K562 (cell line): ENCODE data around the gene TINCR. TPM values are rescaled to one million over a fixed set of nuclear protein-coding genes. Genes with fewer than 3 reads are reported as not detected.

ENCODE experiments used
- ATAC-seq: fragments of 200-7000 bp; cut with Tn5 transposase; 3 replicates; pipeline ENCODE4 v1.9.1; 2020; ENCODE audit warnings: moderate library complexity
- BruUV-seq: library from RNA; stranded (reverse); fragments of 400-500 nt; replicated peaks from 2 replicates; lab custom pipeline; 2021; lab: Mats Ljungman, UMichigan
- CTCF ChIA-PET: fragments of 300-600 bp; formaldehyde crosslinking; extraction: SDS; loops from one replicate; lab custom pipeline; 2021; ENCODE audit warnings: low intra/inter-chr PET ratio; lab: Yijun Ruan, JAX
- POLR2A ChIA-PET: fragments of 300-600, 350-650 bp; sonication (Branson Sonifier 250); formaldehyde crosslinking; extraction: SDS; loops from one replicate; lab custom pipeline; 2021; ENCODE audit warnings: antibody characterized with exemption, inconsistent platforms; lab: Yijun Ruan, JAX
- DNase-seq, 4 experiments: peaks; one replicate each; pipeline versions ENCODE4 v3.0.0 to v3.0.0-alpha.2; 2011 to 2018; ENCODE audit warnings: low spot score in 3 of 4, mixed read lengths in 3 of 4; ENCODE audit errors: extremely low read depth in 1 of 4
- FAIRE-seq: peaks from 2 replicates; lab custom pipeline; 2011; peaks lifted over from hg19 to GRCh38; lab: Jason Lieb, UNC
- H2AFZ ChIP-seq: 2 replicates; pipeline ENCODE4 v1.6.0; 2011; ENCODE audit warnings: low read depth, low read length, control low read depth, inconsistent platforms
- H3K27ac ChIP-seq: fragments of 200-600 bp; 3 replicates; pipeline ENCODE4 v1.8.0; 2011; ENCODE audit warnings: low read depth, mild to moderate bottlenecking, control low read depth, inconsistent platforms, low read length, moderate library complexity, mixed read lengths; ENCODE audit errors: extremely low read depth
- H3K27me3 ChIP-seq, 2 experiments: fragments of 300-600 bp in 1 of 2; 2 replicates in 1 of 2; 3 replicates in 1 of 2; pipeline versions ENCODE4 v1.6.0 to v1.8.0; 2011; ENCODE audit warnings: inconsistent platforms in 2 of 2, low read length in 2 of 2, mild to moderate bottlenecking in 1 of 2, mixed read lengths in 1 of 2, moderate library complexity in 1 of 2; ENCODE audit not compliant: control insufficient read depth in 2 of 2, insufficient read depth in 2 of 2
- H3K36me3 ChIP-seq: fragments of 300-600 bp; 3 replicates; pipeline ENCODE4 v1.8.0; 2011; ENCODE audit warnings: mild to moderate bottlenecking, low read length, inconsistent platforms; ENCODE audit not compliant: control insufficient read depth, insufficient read depth
- H3K4me1 ChIP-seq, 2 experiments: fragments of 200-600 bp in 1 of 2; replicated peaks in 1 of 2; 2 replicates in 1 of 2; 3 replicates in 1 of 2; pipeline versions ENCODE4 v1.5.1 to v1.8.0; 2011; ENCODE audit warnings: inconsistent platforms in 2 of 2, low read length in 2 of 2, mild to moderate bottlenecking in 1 of 2, mixed read lengths in 1 of 2, moderate library complexity in 1 of 2; ENCODE audit not compliant: control insufficient read depth in 2 of 2, insufficient read depth in 2 of 2
- H3K4me2 ChIP-seq: 2 replicates; pipeline ENCODE4 v1.6.1; 2011; ENCODE audit warnings: low read length, control low read depth, inconsistent platforms, mixed read lengths; ENCODE audit not compliant: insufficient read depth
- H3K4me3 ChIP-seq: fragments of 200-600 bp; sonication (generic), shearing (Covaris generic); 2 replicates; pipeline ENCODE4 v1.5.1; 2016; ENCODE audit warnings: control low read depth, inconsistent platforms
- H3K79me2 ChIP-seq: fragments of 200-600 bp; 3 replicates; pipeline ENCODE4 v1.8.0; 2011; ENCODE audit warnings: low read length, inconsistent platforms; ENCODE audit not compliant: control insufficient read depth, insufficient read depth
- H3K9ac ChIP-seq, 2 experiments: 2 replicates each; pipeline versions ENCODE4 v1.6.0 to v1.6.1; 2011; ENCODE audit warnings: low read depth in 2 of 2, low read length in 2 of 2, control low read depth in 1 of 2, inconsistent platforms in 1 of 2, mild to moderate bottlenecking in 1 of 2, mixed read lengths in 1 of 2; ENCODE audit not compliant: insufficient read depth in 1 of 2
- H3K9me1 ChIP-seq: one replicate; pipeline ENCODE4 v1.6.0; 2011; ENCODE audit warnings: inconsistent platforms, mild to moderate bottlenecking, low read length, moderate library complexity; ENCODE audit not compliant: control insufficient read depth, insufficient read depth
- H3K9me3 ChIP-seq: replicated peaks from 2 replicates; pipeline ENCODE4 v1.5.1; 2011; ENCODE audit warnings: low read depth, low read length, inconsistent platforms; ENCODE audit not compliant: control insufficient read depth, insufficient read depth
- H4K20me1 ChIP-seq: replicated peaks from 2 replicates; pipeline ENCODE4 v1.6.1; 2011; ENCODE audit warnings: low read length, inconsistent platforms, mixed read lengths; ENCODE audit not compliant: control insufficient read depth, insufficient read depth
- EWSR1 ChIP-seq: fragments of 450-650 bp; IDR thresholded peaks from 2 replicates; pipeline ENCODE4 v1.6.1; 2018; ENCODE audit warnings: borderline replicate concordance, mild to moderate bottlenecking, low read depth, moderate library complexity; ENCODE audit not compliant: partially characterized antibody
- GTF2A2 ChIP-seq: IDR thresholded peaks from 2 replicates; pipeline ENCODE4 v1.6.1; 2016; ENCODE audit warnings: mild to moderate bottlenecking, missing genetic modification characterization, missing compliant biosample characterization
- PCBP2 ChIP-seq: fragments of 200-400 bp; formaldehyde crosslinking; IDR thresholded peaks from 2 replicates; pipeline ENCODE4 v1.6.1; 2018; ENCODE audit warnings: low read length, low read depth, mild to moderate bottlenecking, moderate library complexity; ENCODE audit not compliant: poor library complexity, severe bottlenecking
- SMC3 ChIP-seq: conservative IDR thresholded peaks from 2 replicates; pipeline ENCODE4 v1.6.1; 2011; ENCODE audit warnings: low read depth, low read length, improper control_type of control experiment; ENCODE audit not compliant: insufficient read depth
- STAT5B ChIP-seq: fragments of 250-450 bp; sonication (Bioruptor Pico); IDR thresholded peaks from 2 replicates; pipeline ENCODE4 v1.8.0; 2021; ENCODE audit warnings: mild to moderate bottlenecking, inconsistent platforms
- ZNF644 ChIP-seq: fragments of 200-800 bp; sonication (Bioruptor generic); IDR thresholded peaks from 2 replicates; pipeline ENCODE4 v1.6.1; 2016; ENCODE audit warnings: low read depth, missing genetic modification characterization, missing compliant biosample characterization
- WGBS: fragments of 100-300 bp; shearing (Covaris generic); methylation state at CpG from one replicate; pipeline ENCODE4 v1.1.6; 2016; ENCODE audit warnings: low coverage, mixed read lengths; ENCODE audit not compliant: insufficient coverage; ENCODE audit errors: missing lambda C conversion rate; 5-methylcytosine and 5-hydroxymethylcytosine counted together
- in situ Hi-C: fragments of 300-500 bp; cut with MboI; formaldehyde crosslinking; loops from 4 replicates; pipeline ENCODE4 v1.15.0; 2018; ENCODE audit warnings: inconsistent platforms, mixed read lengths
- intact Hi-C: fragments of 100-400 bp; cut with micrococcal nuclease; formaldehyde crosslinking; loops from 2 replicates; pipeline ENCODE4 v1.14.2; 2022
- polyA plus RNA-seq, 8 experiments: library from polyadenylated mRNA; depleted of rRNA in 4 of 8; stranded (reverse) in 5 of 8; unstranded in 3 of 8; fragments of >200 nt; fragmentation: Nextera tagmentation in 2 of 8; fragmentation: Illumina TruSeq in 1 of 8; extraction: Ambion mirVana in 2 of 8; extraction: Trizol in 1 of 8; gene quantifications; 2 replicates each; pipeline versions ENCODE4 v1.2.1 to v1.2.3, GENCODE V29; 2011 to 2014; ENCODE audit warnings: inconsistent platforms in 1 of 8, missing spikeins in 1 of 8
- total RNA-seq, 7 experiments: library from RNA; depleted of rRNA in 6 of 7; stranded (reverse); fragments of >200 nt in 6 of 7; fragmentation: Illumina TruSeq in 2 of 7; extraction: Trizol in 2 of 7; gene quantifications; 2 replicates each; pipeline versions ENCODE4 v1.2.1 to v1.2.3, GENCODE V29; 2011 to 2021; ENCODE audit warnings: low replicate concordance in 1 of 7
- TF ChIP-seq, protein P1 (sequence below): fragments of 250-450 bp; sonication (Bioruptor Pico); IDR thresholded peaks from 2 replicates; pipeline ENCODE4 v1.8.0; 2022; ENCODE audit warnings: moderate library complexity, mild to moderate bottlenecking, inconsistent platforms

TINCR gene
- total and polyA plus RNA-seq, 9 of the 15 experiments (the other 6 are each of a cell fraction or from before 2014, with no cell fraction given) = 0.03 to 0.24 (median 0.09) TPM; not detected in 1

DNA sequence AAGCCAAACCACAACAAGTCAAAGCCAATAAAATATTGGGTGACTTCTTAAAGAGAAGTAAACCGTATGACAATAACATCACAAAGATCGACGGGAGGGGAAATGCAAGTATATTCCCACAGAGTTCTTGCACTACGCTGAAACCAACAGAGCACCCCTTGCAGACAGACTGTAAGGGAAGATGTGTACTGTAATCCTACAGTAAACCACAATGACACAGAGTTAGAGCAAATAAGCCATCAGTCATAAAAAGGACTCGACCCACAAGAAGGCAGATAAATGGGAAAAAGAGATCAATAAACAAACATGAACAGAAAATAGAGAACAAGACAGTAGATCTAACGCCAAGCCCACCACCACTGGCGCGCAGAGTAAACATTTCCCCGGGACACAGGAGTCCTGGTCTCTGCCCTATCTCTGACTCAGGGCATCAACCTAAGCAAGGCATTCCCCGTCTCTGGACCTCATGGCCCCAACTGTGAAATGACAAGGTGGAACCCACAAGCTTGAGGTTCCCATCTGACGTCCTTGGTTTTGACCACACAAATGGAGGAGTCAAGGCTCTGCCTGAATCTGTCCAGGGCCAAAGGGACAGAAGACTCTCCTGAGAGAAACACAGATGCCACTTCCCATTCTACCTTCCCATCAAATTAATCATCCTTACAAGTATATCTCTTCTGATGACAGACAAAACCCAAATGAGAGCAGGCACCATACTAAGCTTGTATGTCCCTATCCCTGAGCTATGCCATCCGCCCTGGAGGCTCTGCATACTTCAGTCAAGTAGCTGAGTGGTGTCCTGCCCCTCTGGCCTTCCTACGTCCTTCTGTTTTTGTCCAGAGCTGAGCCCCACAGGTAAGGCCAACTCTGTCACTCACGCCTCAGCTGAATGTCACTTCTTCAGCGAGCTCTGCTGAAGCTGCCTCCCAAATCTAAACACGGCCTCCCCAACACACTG lies 39.8 kb upstream of the TINCR start:
- peaks cover 42% of the 10 kb centered on the region for H3K79me2 ChIP-seq
- POLR2A ChIA-PET = interaction anchor here (1.0 to 1.1 kb wide), 3 partner anchors 11 to 16 kb away, joined by 3 to 8 read pairs (median 4); partner anchors contain the start of genes SAFB and SAFB2

More for the DNA sequence above, 39.8 kb upstream of the TINCR start:
- no TSS peak for BruUV-seq
- Histone ChIP-seq H3K27me3 (no peaks in the 10 kb centered on the region), H3K9me3 (no peaks in the 10 kb centered on the region), H3K4me2 (no peak overlapping the region), H3K4me3 (no peak overlapping the region)
- CTCF ChIA-PET = no interaction called here
- ATAC-seq = peak; percentile 21; the same call in 1 of the 3 replicates
- TF ChIP-seq SMC3 (no peak), EWSR1 (no peak), GTF2A2 (no peak), PCBP2 (no peak), ZNF644 (tag) (no peak), STAT5B (CRISPR knock-in tag) (no peak)
- TF ChIP-seq, protein P1, sequence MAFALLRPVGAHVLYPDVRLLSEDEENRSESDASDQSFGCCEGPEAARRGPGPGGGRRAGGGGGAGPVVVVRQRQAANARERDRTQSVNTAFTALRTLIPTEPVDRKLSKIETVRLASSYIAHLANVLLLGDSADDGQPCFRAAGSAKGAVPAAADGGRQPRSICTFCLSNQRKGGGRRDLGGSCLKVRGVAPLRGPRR = no peak
- TF ChIP-seq, all 486 proteins: peak for 0
- in situ Hi-C loops (no loop called here), intact Hi-C loops (no loop called here)
- 88% methylated on average over 16 of the region's 16 CpGs for WGBS
- no peak overlapping the region for H2AFZ ChIP-seq
- FAIRE-seq (no peak), DNase-seq (no peak)
- H3K9me1 ChIP-seq = no peaks in the 10 kb centered on the region
- H3K4me1 ChIP-seq = no peaks in the 10 kb centered on the region
- no peaks in the 10 kb centered on the region for H4K20me1 ChIP-seq
- peaks cover 88% of the 10 kb centered on the region for H3K36me3 ChIP-seq
- no peak overlapping the region for H3K27ac ChIP-seq
- H3K9ac ChIP-seq = no peak overlapping the region
